Measurements from ENCODE around the gene SULT1A3.
"Not testable (repeated sequence)": the region's sequence is repeated elsewhere in the genome, so short reads cannot be mapped to it uniquely, and the experiment has no call there.

DNA sequence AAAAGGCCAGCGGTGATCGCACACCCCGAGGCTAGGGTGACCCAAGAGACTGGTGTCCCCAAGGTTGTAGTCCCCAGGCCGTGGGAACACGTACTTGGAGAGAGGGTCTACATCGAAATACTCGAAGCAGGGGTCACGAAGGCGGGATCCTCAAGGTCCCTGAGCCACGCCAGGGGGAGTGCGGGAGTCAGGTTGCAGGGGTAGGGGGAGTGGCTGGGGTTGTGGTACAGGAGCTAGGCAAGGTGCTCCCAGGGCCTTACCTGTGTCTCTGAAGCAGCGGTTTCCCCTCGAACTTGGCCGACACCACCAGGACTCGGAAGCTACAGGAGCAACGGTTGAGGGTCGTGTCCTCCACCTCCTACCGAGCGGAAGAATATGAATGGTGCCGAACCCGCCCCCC lies 6.0 kb upstream of the SULT1A3 start:
- TF ChIP-seq, protein P1, sequence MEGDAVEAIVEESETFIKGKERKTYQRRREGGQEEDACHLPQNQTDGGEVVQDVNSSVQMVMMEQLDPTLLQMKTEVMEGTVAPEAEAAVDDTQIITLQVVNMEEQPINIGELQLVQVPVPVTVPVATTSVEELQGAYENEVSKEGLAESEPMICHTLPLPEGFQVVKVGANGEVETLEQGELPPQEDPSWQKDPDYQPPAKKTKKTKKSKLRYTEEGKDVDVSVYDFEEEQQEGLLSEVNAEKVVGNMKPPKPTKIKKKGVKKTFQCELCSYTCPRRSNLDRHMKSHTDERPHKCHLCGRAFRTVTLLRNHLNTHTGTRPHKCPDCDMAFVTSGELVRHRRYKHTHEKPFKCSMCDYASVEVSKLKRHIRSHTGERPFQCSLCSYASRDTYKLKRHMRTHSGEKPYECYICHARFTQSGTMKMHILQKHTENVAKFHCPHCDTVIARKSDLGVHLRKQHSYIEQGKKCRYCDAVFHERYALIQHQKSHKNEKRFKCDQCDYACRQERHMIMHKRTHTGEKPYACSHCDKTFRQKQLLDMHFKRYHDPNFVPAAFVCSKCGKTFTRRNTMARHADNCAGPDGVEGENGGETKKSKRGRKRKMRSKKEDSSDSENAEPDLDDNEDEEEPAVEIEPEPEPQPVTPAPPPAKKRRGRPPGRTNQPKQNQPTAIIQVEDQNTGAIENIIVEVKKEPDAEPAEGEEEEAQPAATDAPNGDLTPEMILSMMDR (IDR thresholded peaks at IDR 0.05 in 4 of 5, conservative IDR thresholded peaks at IDR 0.05 in 1 of 5), result not testable (repeated sequence)
- not testable (repeated sequence) for TF ChIP-seq POLR2A (IDR thresholded peaks at IDR 0.05)

Data from gastrocnemius medialis (tissue), 4 donors.